Choroid plexus epithelial cell (primary cell): Measurements from ENCODE around the gene ARL8A.
A peak's percentile ranks its signal among the peaks of the same experiment; 100 is the strongest.

ENCODE experiments used
- DNase-seq: peaks from one replicate; pipeline ENCODE4 v3.0.0-alpha.2; 2010; ENCODE audit warnings: low read depth
- H3K4me3 ChIP-seq: 2 replicates; pipeline ENCODE4 v1.5.1; 2011; ENCODE audit warnings: low read depth, mild to moderate bottlenecking, control low read depth, low read length, moderate library complexity
- TF ChIP-seq, protein P1 (sequence below): conservative IDR thresholded peaks from 2 replicates; pipeline ENCODE4 v1.5.1; 2011; ENCODE audit warnings: low read depth, mild to moderate bottlenecking, control low read depth, inconsistent platforms, low read length, moderate library complexity

The ARL8A gene

DNA sequence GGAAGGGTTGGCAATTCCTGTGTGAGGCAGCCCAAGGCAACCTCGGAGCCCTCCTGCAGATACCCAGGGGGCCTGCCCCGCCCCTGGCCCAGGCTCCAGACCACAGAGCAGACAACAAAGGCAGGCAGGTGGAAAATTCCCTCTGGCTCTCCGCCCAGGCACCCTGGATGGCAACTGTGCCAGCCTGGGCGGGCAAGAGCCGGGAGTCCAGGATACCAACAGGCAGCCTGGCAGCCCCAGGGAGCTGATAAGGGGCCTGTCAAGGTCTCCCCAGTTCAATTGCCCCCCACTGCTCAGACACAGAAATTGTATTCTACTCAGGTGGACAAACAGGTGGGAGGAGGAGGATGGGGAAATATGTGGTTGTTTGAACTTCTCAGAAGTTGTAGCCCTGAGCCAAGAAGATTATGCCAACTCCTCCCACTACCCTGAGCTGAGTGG is 37.2 kb downstream of the ARL8A start:
- TF ChIP-seq, protein P1, sequence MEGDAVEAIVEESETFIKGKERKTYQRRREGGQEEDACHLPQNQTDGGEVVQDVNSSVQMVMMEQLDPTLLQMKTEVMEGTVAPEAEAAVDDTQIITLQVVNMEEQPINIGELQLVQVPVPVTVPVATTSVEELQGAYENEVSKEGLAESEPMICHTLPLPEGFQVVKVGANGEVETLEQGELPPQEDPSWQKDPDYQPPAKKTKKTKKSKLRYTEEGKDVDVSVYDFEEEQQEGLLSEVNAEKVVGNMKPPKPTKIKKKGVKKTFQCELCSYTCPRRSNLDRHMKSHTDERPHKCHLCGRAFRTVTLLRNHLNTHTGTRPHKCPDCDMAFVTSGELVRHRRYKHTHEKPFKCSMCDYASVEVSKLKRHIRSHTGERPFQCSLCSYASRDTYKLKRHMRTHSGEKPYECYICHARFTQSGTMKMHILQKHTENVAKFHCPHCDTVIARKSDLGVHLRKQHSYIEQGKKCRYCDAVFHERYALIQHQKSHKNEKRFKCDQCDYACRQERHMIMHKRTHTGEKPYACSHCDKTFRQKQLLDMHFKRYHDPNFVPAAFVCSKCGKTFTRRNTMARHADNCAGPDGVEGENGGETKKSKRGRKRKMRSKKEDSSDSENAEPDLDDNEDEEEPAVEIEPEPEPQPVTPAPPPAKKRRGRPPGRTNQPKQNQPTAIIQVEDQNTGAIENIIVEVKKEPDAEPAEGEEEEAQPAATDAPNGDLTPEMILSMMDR: no peak
- no peak overlapping the region for H3K4me3 ChIP-seq
- no peak for DNase-seq

DNA sequence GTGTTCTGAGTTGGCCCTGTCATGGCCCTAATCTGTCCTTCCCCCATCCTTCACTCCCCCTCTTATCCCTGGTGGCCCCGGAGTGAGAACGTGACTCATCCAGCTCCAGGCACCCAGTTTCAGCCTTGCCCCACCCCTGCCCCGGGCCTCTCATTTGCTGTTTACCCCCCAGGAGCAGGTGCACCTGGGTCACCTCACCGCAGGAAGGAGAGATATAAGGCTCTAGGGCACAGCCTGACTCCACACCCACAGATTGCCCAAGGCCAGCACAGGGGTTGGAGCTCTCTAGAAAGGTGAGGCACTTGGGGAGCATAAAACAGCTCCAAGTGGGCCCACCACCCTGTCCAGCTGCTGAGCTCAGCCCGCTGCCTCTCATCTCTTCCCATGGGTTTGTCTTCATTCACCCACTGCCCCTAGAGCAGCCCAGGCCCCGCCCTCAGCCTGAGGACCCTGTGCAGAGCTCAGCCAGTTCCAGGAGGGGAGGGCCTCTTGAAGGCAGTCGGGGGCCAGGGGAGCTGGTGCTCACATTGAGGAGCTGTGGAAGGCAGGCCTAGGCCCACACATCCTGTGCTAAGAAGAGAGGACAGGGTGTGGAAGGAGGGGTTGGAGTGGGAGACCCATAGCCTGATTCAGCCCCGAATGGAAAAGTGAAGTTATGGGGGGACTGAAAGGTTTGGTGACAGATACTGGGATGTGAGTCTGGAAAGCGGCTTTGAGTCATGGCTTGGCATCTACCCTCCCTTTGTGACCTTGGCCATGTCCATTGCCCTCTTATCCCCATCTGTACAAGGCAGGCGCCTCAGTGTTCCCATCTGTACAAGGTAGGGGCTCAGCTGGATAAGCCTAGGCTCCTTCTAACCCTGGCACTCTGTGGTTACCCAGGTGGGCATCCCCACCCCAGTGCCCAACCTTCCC is 37.9 kb downstream of the ARL8A start:
- TF ChIP-seq, protein P1: no peak
- no peak overlapping the region for H3K4me3 ChIP-seq
- no peak for DNase-seq

DNA sequence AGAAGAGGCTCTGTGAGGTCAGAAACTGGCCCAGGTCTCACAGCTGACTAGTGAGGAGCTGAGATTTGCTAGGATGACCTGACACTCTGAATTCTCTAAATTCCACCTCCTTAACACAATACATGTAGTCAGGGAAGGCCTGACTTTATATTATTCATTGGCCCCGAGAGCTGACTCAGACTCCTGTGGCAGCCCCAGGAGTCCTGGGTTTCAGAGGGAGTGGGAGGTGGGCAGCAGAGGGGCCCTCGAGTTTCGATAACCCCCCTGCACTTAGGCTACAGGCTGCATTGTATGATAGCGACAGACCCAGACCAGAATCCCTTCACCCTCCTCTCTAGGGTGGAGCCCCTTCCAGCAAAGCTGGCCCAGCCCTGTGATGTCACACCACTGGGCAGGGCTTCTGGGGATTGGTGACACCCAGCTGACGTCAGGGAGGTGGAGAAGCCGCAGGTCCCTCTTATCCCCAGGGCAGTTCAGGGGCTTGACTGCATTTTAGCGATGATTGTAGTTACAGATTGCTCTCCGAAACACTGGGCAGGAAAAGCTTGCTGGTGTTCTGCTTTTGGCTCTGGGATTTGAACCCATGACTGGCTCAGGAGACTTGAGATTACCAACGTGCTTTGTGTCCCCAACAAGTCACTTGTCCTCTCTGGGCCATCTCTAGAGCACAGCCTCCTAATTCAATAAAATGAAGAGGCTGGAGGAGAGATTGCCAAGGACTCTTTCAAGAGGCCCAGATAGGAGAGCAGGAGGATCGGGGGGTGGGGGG is 38.8 kb downstream of the ARL8A start:
- peak; percentile 67 for DNase-seq
- TF ChIP-seq, protein P1: no peak
- H3K4me3 ChIP-seq: no peak overlapping the region

GRCh38 chr1:202104073-202104472 is 40.5 kb downstream of the ARL8A start:
- H3K4me3 ChIP-seq: no peak overlapping the region
- TF ChIP-seq, protein P1: no peak
- DNase-seq: no peak

- TF ChIP-seq, protein P1: no peak
- no peak for DNase-seq
- no peak overlapping the region for H3K4me3 ChIP-seq
These were observed 43.4 kb downstream of the ARL8A start for GRCh38 chr1:202101184-202101583.

DNA sequence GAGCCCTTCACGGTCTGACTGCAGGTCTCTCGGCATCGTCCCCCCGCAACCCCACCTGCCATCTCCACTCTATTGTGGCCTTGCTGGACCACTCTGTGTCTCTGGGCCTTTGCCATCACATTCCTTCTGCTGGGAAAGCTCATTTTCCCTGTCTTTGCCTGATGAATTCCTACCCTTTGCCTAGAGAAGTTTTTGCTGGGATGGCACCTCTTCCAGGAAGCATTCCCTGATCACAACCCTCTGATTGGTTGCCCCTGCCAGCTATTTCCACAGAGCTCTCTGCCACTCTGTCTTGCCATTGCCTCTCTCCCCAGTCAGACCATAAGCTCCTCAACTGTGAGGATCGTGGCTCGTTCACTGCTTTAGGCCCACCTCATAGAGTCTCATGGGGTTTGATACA is 50.7 kb downstream of the ARL8A start:
- no peak for DNase-seq
- TF ChIP-seq, protein P1: no peak
- H3K4me3 ChIP-seq: no peak overlapping the region
